Measurements from ENCODE around the gene STXBP1.

GRCh38 chr9:127723013-127723412 lies 110.9 kb downstream of the STXBP1 start:
- TF ChIP-seq CTCF (conservative IDR thresholded peaks at IDR 0.05; ENCODE audit: low read depth, low read length) (no peak), EZH2 (IDR thresholded peaks at IDR 0.05; ENCODE audit: borderline replicate concordance, low read depth, low read length, poor library complexity, severe bottlenecking) (no peak)
